Right cardiac atrium (tissue), 5 donors: ENCODE results near the gene ITIH3. TPM values are rescaled to one million over a fixed set of nuclear protein-coding genes. Genes with fewer than 3 reads are reported as not detected.
A peak's percentile ranks its signal among the peaks of the same experiment; 100 is the strongest.

Source experiments
- ATAC-seq, 2 donors: fragments of 200-7000 bp; cut with Tn5 transposase; one replicate each; pipeline versions ENCODE4 v1.8.0 to v1.9.1; 2020; ENCODE audit warnings: moderate library complexity in 2 of 2, mild to moderate bottlenecking in 1 of 2
- DNase-seq, 3 donors: peaks; one replicate each; pipeline ENCODE4 v3.0.0-alpha.2; 2020
- H3K27ac ChIP-seq: one replicate; pipeline ENCODE4 v1.5.1; 2013; ENCODE audit warnings: mild to moderate bottlenecking, low read length, control low read depth, moderate library complexity
- H3K27me3 ChIP-seq: one replicate; pipeline ENCODE4 v1.6.1; 2013; ENCODE audit not compliant: control insufficient read depth, insufficient read depth
- H3K4me1 ChIP-seq: one replicate; pipeline ENCODE4 v1.6.1; 2013; ENCODE audit warnings: low read length; ENCODE audit not compliant: control insufficient read depth, insufficient read depth
- H3K4me3 ChIP-seq: one replicate; pipeline ENCODE4 v1.5.1; 2013; ENCODE audit warnings: low read length, control low read depth
- H3K9me3 ChIP-seq: one replicate; pipeline ENCODE4 v1.6.1; 2013; ENCODE audit warnings: low read length; ENCODE audit not compliant: control insufficient read depth
- WGBS: extraction: QIAGEN DNeasy Blood & Tissue Kit; methylation state at CpG from one replicate; pipeline ENCODE4 v1.1.7; 2013; 5-methylcytosine and 5-hydroxymethylcytosine counted together
- intact Hi-C, 4 donors: fragments of 100-400 bp; cut with DNase I; formaldehyde crosslinking; loops; one replicate each; pipeline versions ENCODE4 v1.11.0 to v1.14.0; 2022 to 2023
- polyA plus RNA-seq: library from polyadenylated mRNA; stranded (reverse); fragments of 200-250 nt; gene quantifications from one replicate; pipeline ENCODE4 v1.2.3, GENCODE V29; 2013
- total RNA-seq, 4 donors: library from RNA; stranded (reverse); fragmentation: NEBNext Ultra II Directional; extraction: Animal tissue kit (Norgen Biotek cat#: 25700); gene quantifications; one replicate each; pipeline ENCODE4 v1.2.1, GENCODE V29; 2021
- donor health status: healthy with polysubstance abuse.
- donor health status: DM: no; HTN: yes; CAD: no.
- donor health status: DM: no; HTN: no; CAD: no.
- donor health status: DM: no; HTN: yes; CAD: no; lungs with severe emphysema.
- donor health status: DM: yes; HTN: yes; CAD: no.

Gene ITIH3
- total and polyA plus RNA-seq, 5 donors, result 0.21 to 1.8 (median 0.51) TPM

DNA sequence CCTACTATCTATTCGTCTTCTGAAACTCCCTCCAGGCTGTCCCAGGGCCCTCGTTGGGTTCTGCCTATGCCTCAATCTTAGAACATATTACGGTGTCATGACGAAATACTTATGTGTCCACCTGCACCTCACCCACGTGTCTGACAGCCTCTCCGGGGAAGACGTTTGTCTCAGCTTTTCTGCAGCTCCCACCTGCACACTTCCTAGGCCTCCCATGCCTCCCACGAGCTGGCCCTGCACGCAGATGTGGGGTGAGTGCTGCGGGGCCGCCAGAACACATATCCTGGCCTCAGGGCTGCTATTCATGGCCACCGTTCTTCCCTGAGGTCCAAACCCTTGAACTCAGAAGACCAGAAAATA lies 47.4 kb downstream of the ITIH3 start:
- Histone ChIP-seq H3K27me3 (no peaks in the 10 kb centered on the region), H3K4me1 (peaks cover 24% of the 10 kb centered on the region), H3K9me3 (no peaks in the 10 kb centered on the region), H3K27ac (peak overlapping the region; percentile 61), H3K4me3 (no peak overlapping the region)
- ATAC-seq (no peak), DNase-seq (peak in 2 of 3 donors; percentile 11 to 30)
- WGBS, result 79% methylated on average over 12 of the region's 12 CpGs
- intact Hi-C loops, result no loop called here

DNA sequence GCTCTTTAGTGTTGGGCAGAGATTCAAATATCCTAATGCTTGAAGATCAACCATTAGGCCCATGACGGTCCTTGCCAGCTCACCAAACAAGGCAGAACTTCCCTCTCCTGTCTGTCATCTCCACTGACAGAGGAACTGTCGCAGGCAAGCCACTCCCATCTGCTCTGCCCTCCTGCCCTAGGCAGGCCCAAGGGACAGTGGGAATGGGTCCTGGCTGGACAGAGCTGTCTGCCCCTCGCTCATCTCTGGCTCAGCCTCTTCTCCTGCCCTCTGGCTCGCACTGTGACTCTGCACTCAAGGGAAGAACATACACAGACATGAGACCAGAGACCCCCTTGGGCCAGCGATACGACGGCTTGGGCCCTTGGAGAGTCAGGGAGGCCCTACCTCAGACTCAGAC lies 47.8 kb downstream of the ITIH3 start:
- intact Hi-C loops, result no loop called here
- Histone ChIP-seq H3K9me3 (no peaks in the 10 kb centered on the region), H3K27ac (peak overlapping the region; percentile 63), H3K4me3 (no peak overlapping the region), H3K27me3 (no peaks in the 10 kb centered on the region), H3K4me1 (peaks cover 20% of the 10 kb centered on the region)
- peak; percentile 28 for ATAC-seq
- 66% methylated on average over 7 of the region's 7 CpGs for WGBS
- DNase-seq, result peak in 1 of 3 donors; percentile 57

DNA sequence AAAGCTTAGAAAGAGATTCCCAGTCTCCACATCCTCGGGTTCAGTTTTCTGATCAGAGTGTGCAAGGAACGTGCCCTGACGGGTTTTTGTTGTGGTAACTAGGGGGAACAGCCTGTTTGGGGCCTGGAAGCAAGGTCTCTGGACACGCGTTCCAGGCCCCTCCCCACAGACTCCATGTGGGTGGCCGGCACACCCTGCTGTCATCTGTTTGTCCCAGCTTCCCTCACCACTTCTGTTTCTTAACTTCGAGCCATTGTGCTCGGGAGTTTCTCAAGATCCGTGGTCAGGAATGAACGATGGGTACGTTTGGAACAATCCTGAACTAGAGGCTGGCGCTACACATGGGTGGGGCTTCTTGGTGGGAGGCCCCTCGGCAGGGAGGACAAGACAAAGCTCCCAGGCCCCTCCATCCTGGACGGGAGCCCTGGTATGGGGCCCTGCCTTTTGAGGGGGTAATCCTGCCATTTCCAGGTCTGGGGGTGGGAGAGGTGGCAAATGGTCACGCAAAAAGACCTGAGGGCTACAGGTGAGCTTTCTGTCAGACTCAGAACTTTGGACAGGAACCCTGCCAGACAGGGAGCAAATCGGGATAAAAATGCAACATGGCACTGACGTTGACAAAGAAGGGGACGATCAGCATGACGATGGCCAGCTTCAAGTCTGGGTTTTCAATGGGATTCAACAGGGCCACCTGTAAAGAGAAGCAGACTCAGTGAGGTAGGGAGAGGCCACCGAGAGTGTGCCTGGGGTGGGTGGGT lies 48.7 kb downstream of the ITIH3 start:
- Histone ChIP-seq H3K27ac (peak overlapping the region; percentile 12), H3K4me3 (no peak overlapping the region), H3K9me3 (no peaks in the 10 kb centered on the region), H3K4me1 (peaks cover 20% of the 10 kb centered on the region), H3K27me3 (no peaks in the 10 kb centered on the region)
- ATAC-seq, result no peak
- 77% methylated on average over 20 of the region's 20 CpGs for WGBS
- intact Hi-C loops, result no loop called here
- DNase-seq, result peak in 2 of 3 donors; percentile 31 to 33

DNA sequence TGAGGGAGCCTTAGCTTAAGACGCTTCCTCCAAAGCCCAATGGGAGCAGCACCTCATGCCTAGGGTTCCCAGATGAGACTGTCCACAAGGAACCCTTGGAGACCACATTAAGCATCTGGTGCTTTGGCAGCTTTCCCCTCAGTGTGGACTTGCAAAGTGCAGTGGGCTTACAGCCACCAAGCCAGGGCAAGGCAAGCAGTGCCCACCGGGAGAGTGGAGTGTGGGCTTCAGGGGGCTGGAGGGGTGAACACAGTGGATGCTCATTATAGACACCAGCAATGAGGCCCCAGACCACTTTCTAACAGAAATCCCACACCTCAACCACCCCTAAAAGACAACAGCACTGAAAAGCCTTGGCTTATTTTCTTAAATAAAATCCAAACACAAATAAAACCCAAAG lies 49.3 kb downstream of the ITIH3 start:
- peak overlapping the region; percentile 73 for H3K27ac ChIP-seq
- WGBS, result 86% methylated on average over 2 of the region's 2 CpGs
- H3K9me3 ChIP-seq, result no peaks in the 10 kb centered on the region
- H3K27me3 ChIP-seq, result no peaks in the 10 kb centered on the region
- intact Hi-C loops, result no loop called here
- ATAC-seq (no peak), DNase-seq (peak in 2 of 3 donors; percentile 15 to 36)
- H3K4me1 ChIP-seq, result peaks cover 20% of the 10 kb centered on the region
- no peak overlapping the region for H3K4me3 ChIP-seq

DNA sequence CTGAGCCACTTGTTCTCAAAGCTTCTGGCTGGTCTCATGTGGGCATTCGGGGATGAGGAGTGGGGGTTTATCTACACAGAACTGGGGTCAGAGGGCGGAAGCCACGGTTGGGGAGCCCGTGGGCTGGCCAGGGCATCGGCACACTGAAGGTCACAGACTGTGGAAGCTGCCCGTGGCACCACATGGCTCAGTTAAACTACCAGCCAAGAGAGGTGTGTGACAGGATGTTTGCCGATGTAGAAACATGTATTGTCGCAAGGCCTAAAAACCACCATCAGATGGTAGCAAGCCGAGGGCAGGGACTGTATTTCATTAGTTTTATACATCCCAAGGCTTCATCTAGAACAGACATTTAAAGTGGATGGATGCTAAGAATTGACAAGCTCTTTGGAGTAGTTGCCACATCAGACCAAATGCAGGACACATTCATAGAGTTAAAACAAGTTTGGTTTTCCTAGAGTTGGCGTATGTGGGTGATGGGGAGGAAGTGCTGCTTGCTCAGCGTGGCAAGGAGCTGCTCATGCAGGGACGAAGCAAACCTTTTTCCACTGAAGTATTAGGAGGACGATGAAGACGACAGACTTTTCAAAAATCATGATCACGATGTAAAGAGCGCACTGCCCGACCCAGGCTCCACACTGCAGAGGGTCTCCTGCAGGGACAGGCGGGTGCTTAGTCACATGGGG lies 49.8 kb downstream of the ITIH3 start:
- WGBS, result 77% methylated on average over 18 of the region's 18 CpGs
- H3K4me3 ChIP-seq, result no peak overlapping the region
- H3K4me1 ChIP-seq, result peaks cover 20% of the 10 kb centered on the region
- no peaks in the 10 kb centered on the region for H3K27me3 ChIP-seq
- peak in 2 of 3 donors; percentile 31 to 42 for DNase-seq
- peak; percentile 15 to 21 for ATAC-seq
- intact Hi-C loops, result no loop called here
- no peaks in the 10 kb centered on the region for H3K9me3 ChIP-seq
- H3K27ac ChIP-seq, result peak overlapping the region; percentile 73

DNA sequence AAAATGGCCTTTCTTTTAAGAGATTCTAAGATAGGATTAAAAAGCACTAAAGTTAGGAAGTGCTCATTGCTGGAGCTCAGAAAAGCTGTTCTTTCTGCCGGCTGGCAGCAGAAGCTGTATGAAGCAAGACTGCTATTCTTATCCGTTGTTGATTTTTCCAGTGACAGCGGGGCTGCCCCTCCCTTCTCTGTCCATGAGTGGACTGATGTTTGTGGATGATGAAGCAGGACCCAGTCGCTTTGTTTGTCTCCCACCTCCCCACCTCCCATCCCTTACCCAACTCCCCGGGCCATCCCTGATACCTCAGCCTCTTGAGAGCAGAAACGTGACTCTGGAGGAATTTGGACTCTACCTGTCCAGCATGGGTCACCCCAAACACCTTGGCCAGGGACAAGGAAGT lies 50.6 kb downstream of the ITIH3 start:
- H3K27ac ChIP-seq, result peak overlapping the region; percentile 93
- no peak overlapping the region for H3K4me3 ChIP-seq
- 18% methylated on average over 6 of the region's 6 CpGs for WGBS
- no peaks in the 10 kb centered on the region for H3K9me3 ChIP-seq
- ATAC-seq, result peak; percentile 81 to 89
- H3K4me1 ChIP-seq, result peaks cover 20% of the 10 kb centered on the region
- intact Hi-C loops, result no loop called here
- DNase-seq, result peak; percentile 68 to 85 (median 72)
- no peaks in the 10 kb centered on the region for H3K27me3 ChIP-seq

DNA sequence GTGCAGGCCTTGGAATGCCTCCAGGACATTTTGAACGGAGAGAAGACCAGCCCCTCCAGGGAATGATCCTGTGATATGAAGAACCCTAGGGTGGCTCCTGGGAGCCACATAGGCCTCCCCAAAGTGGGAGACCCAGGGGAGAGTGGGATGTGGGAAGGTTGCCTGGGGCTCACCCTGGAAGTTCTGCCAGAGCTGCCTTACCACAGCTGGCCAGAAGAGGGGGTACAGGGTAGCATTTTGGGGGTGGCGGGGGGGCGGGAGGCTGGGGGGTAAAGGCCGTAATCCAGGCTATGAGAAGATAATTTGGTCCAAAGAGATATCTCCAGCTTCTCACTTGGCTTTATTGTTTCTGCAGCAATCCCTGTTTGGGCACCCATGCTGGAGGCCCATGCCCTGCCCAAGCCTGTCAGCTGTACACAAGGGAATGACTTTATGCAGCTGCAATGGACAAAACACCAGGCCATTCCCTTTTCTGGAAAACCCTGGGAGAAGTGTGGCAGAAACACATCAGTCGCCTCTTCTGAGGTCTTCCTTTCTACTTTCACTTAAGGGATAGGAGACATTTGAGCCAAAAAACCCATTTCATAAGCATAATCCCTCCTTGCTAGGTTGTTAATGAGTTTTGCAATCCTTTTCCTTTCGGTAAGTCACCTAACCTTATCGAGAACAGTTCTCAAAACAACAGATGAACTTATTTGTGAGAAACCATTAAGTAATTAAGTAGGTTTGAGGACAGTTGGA lies 51.3 kb downstream of the ITIH3 start:
- Histone ChIP-seq H3K9me3 (no peaks in the 10 kb centered on the region), H3K27me3 (no peaks in the 10 kb centered on the region), H3K4me3 (no peak overlapping the region), H3K4me1 (peaks cover 20% of the 10 kb centered on the region), H3K27ac (peak overlapping the region; percentile 93)
- DNase-seq (peak in 2 of 3 donors; percentile 55 to 66), ATAC-seq (peak; percentile 7 to 28)
- intact Hi-C loops, result no loop called here
- 70% methylated on average over 7 of the region's 7 CpGs for WGBS

DNA sequence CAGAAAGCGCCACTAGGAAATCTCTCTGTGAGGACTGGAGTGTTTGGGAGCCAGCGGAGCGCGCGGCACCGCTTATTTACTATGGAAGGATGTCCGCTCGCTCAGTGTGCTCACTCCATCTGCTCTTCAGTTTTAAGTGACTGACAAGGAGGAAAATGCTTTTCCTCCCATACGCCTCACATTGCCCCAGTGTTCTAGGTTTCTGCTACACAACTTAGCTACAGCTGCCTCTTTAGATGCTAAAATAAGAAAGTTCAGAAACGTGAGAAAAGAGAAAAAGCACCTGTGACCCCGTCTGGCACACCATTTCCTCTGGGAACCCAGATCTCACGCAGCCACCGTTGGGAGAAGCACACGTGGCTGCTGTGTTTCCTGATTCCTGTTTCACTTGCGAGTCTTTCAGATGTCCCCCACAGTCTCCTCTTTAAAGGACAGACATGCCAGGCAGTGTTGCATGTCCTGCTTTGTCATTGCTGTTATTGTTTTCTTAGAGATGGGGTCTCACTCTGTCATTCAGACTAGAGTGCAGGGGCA lies 51.9 kb downstream of the ITIH3 start:
- Histone ChIP-seq H3K27me3 (no peaks in the 10 kb centered on the region), H3K9me3 (no peaks in the 10 kb centered on the region), H3K27ac (no peak overlapping the region), H3K4me1 (peaks cover 13% of the 10 kb centered on the region), H3K4me3 (no peak overlapping the region)
- 60% methylated on average over 15 of the region's 15 CpGs for WGBS
- peak in 2 of 3 donors; percentile 23 to 62 for DNase-seq
- ATAC-seq, result no peak
- intact Hi-C loops, result no loop called here

DNA sequence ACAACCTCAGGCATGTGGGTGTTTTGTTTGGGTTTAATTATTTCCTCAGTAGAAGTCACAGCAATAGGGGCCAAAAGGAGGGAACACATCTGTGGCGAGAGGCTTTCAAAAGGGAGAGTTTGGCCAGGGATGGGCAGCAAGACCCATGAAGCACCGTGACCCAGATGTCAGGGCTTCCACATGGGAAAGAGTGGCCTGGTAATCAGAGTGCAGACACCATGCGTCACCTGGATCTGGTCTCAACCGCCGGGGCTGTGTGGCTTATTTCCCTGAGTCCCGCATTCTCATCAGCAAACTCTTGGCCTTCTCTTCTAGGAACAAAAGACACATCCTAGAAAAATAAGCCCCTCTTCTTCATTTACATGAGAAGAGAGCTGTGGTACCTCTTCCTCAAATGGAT lies 52.6 kb downstream of the ITIH3 start:
- H3K4me1 ChIP-seq, result peaks cover 13% of the 10 kb centered on the region
- intact Hi-C loops, result no loop called here
- no peaks in the 10 kb centered on the region for H3K27me3 ChIP-seq
- no peak overlapping the region for H3K4me3 ChIP-seq
- H3K9me3 ChIP-seq, result no peaks in the 10 kb centered on the region
- no peak for ATAC-seq
- DNase-seq, result peak in 1 of 3 donors; percentile 15
- H3K27ac ChIP-seq, result no peak overlapping the region
- WGBS, result 96% methylated on average over 6 of the region's 6 CpGs

DNA sequence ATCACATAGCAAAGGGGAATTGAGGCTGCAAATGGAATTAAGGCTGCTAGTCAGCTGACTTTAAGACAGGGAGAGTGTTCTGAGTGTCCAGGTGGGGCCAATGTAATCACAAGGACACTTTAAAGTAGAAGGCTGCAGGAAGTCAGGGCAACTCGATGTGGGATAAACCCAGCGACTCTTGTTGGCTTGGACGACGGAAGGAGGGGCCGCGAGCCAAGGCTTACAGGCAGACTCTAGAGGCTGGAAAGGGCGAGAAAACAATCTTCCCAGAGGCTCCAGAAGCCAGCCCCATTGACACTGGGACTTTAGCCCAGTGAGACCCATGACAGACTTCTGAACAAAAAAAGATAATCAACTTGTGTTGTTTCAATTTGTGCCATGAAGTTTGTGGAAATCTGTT lies 53.1 kb downstream of the ITIH3 start:
- intact Hi-C loops, result no loop called here
- H3K4me1 ChIP-seq, result peaks cover 10% of the 10 kb centered on the region

DNA sequence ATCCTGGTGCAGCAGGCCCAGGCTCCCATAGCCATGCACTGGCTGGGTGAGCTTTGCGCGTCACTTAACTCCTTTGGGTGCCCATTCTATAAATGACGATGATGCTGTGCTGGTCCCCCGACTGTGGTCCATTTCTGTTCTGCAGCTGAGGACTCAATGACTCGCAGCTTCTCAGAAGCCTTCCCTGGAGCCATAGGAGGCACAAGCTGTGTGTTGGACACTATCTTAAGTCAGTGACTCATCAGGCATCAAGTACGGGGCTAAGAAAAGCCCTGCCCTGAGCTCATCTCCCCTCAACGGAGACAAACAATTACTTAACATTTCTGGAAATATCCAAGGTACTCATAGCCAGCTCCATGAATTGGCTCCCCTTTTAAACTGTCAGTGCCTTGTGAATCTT lies 54.0 kb downstream of the ITIH3 start:
- intact Hi-C loops, result no loop called here

More for the DNA sequence above, 53.1 kb downstream of the ITIH3 start:
- Histone ChIP-seq H3K27me3 (no peaks in the 10 kb centered on the region), H3K27ac (no peak overlapping the region), H3K4me3 (no peak overlapping the region), H3K9me3 (no peaks in the 10 kb centered on the region)
- DNase-seq, result peak in 2 of 3 donors; percentile 5 to 21
- 90% methylated on average over 7 of the region's 7 CpGs for WGBS
- no peak for ATAC-seq

More for the DNA sequence above, 54.0 kb downstream of the ITIH3 start:
- ATAC-seq, result no peak
- WGBS, result 67% methylated on average over 7 of the region's 7 CpGs
- no peak overlapping the region for H3K4me3 ChIP-seq
- H3K27me3 ChIP-seq, result no peaks in the 10 kb centered on the region
- no peaks in the 10 kb centered on the region for H3K9me3 ChIP-seq
- H3K27ac ChIP-seq, result peak overlapping the region; percentile 34
- H3K4me1 ChIP-seq, result peaks cover 10% of the 10 kb centered on the region
- DNase-seq, result peak in 2 of 3 donors; percentile 5 to 8
